HCT116 (cell line): Measurements from ENCODE around the gene OR5K4. TPM values are rescaled to one million over a fixed set of nuclear protein-coding genes. Genes with fewer than 3 reads are reported as not detected.

Experiments used
- ATAC-seq: fragments of 200-7000 bp; cut with Tn5 transposase; 2 replicates; pipeline ENCODE4 v1.9.1; 2020; ENCODE audit warnings: mild to moderate bottlenecking, moderate library complexity
- BruUV-seq: library from RNA; stranded (reverse); fragments of 400-500 nt; replicated peaks from 2 replicates; lab custom pipeline; 2021; lab: Mats Ljungman, UMichigan
- CTCF ChIA-PET: fragments of 300-600 bp; sonication (Branson Sonifier 250); formaldehyde crosslinking; loops from one replicate; lab custom pipeline; 2021; ENCODE audit warnings: antibody characterized with exemption; lab: Charles Lee
- POLR2A ChIA-PET: fragments of 300-600, 350-600 bp; sonication (Branson Sonifier 250); formaldehyde crosslinking; loops from one replicate; lab custom pipeline; 2021; ENCODE audit warnings: antibody characterized with exemption; lab: Charles Lee
- RAD21 ChIA-PET, 2 experiments: fragments of 300-600 bp; sonication (Branson Sonifier 250); formaldehyde crosslinking; loops; one replicate each; lab custom pipeline; 2023; ENCODE audit warnings: low total read pairs in 2 of 2; ENCODE audit not compliant: uncharacterized antibody in 2 of 2, unreplicated experiment in 2 of 2, low non-redundant PET in 1 of 2; lab: Charles Lee
- DNase-seq: peaks from one replicate; pipeline ENCODE4 v3.0.0-alpha.2; 2010; ENCODE audit warnings: low read depth, low spot score
- H2AFZ ChIP-seq: fragments of 200-600 bp; shearing (Covaris generic), sonication (generic); 2 replicates; pipeline ENCODE4 v1.6.1; 2017; ENCODE audit warnings: low read depth, mixed run types, mixed read lengths, antibody characterized with exemption, low read length; ENCODE audit not compliant: poor library complexity, severe bottlenecking
- H3K27ac ChIP-seq: 2 replicates; pipeline ENCODE4 v1.5.1; 2012; ENCODE audit warnings: low read depth, low read length
- H3K27me3 ChIP-seq: fragments of 200-600 bp; sonication (generic); 2 replicates; pipeline ENCODE4 v1.6.1; 2016; ENCODE audit warnings: mixed run types, low read length, mixed read lengths; ENCODE audit not compliant: insufficient read depth
- H3K36me3 ChIP-seq, 2 experiments: fragments of 200-500 bp in 1 of 2; fragments of 200-600 bp in 1 of 2; sonication (Bioruptor generic) in 1 of 2; sonication (generic) in 1 of 2; 2 replicates each; pipeline versions ENCODE4 v1.5.1 to v1.6.1; 2014 to 2016; ENCODE audit warnings: low read length in 2 of 2, inconsistent platforms in 1 of 2, mixed read lengths in 1 of 2, mixed run types in 1 of 2; ENCODE audit not compliant: insufficient read depth in 2 of 2, control insufficient read depth in 1 of 2
- H3K4me1 ChIP-seq, 2 experiments: fragments of 200-600 bp in 1 of 2; sonication (generic) in 1 of 2; 2 replicates each; pipeline versions ENCODE4 v1.5.1 to v1.6.1; 2012 to 2017; ENCODE audit warnings: low read length in 2 of 2, inconsistent platforms in 1 of 2, mild to moderate bottlenecking in 1 of 2, mixed read lengths in 1 of 2, mixed run types in 1 of 2, moderate library complexity in 1 of 2; ENCODE audit not compliant: insufficient read depth in 2 of 2, control insufficient read depth in 1 of 2
- H3K4me2 ChIP-seq: fragments of 200-600 bp; sonication (generic); 2 replicates; pipeline ENCODE4 v1.6.1; 2017; ENCODE audit warnings: mixed run types, low read length, mixed read lengths
- H3K4me3 ChIP-seq, 2 experiments: fragments of 200-600 bp in 1 of 2; sonication (generic) in 1 of 2; replicated peaks in 1 of 2; 2 replicates each; pipeline ENCODE4 v1.5.1; 2011 to 2016; ENCODE audit warnings: low read length in 2 of 2, control low read depth in 1 of 2, low read depth in 1 of 2, mild to moderate bottlenecking in 1 of 2, mixed read lengths in 1 of 2, mixed run types in 1 of 2
- H3K79me2 ChIP-seq: fragments of 200-600 bp; sonication (generic); 2 replicates; pipeline ENCODE4 v1.6.1; 2017; ENCODE audit warnings: mild to moderate bottlenecking, mixed run types, low read length, moderate library complexity, mixed read lengths; ENCODE audit not compliant: insufficient read depth
- H3K9ac ChIP-seq: fragments of 200-600 bp; sonication (generic); 2 replicates; pipeline ENCODE4 v1.6.1; 2016; ENCODE audit warnings: low read length, mixed read lengths
- H3K9me2 ChIP-seq: fragments of 200-600 bp; sonication (generic), shearing (Covaris generic); 2 replicates; pipeline ENCODE4 v1.6.1; 2017; ENCODE audit warnings: mixed run types, mild to moderate bottlenecking, moderate library complexity; ENCODE audit not compliant: insufficient read depth
- H3K9me3 ChIP-seq, 2 experiments: fragments of 200-500 bp in 1 of 2; fragments of 200-600 bp in 1 of 2; sonication (Bioruptor generic) in 1 of 2; sonication (generic) in 1 of 2; 2 replicates each; pipeline ENCODE4 v1.6.1; 2014 to 2017; ENCODE audit warnings: low read length in 2 of 2, mixed read lengths in 2 of 2, inconsistent platforms in 1 of 2, low read depth in 1 of 2, mild to moderate bottlenecking in 1 of 2, mixed run types in 1 of 2, moderate library complexity in 1 of 2; ENCODE audit not compliant: control insufficient read depth in 1 of 2, insufficient read depth in 1 of 2
- H4K20me1 ChIP-seq: fragments of 200-600 bp; sonication (generic), shearing (Covaris generic); 2 replicates; pipeline ENCODE4 v1.6.1; 2017; ENCODE audit warnings: mixed run types, mild to moderate bottlenecking, moderate library complexity; ENCODE audit not compliant: insufficient read depth
- ATF3 ChIP-seq: IDR thresholded peaks from 2 replicates; pipeline ENCODE4 v1.6.1; 2012
- CTCF ChIP-seq, 3 experiments: fragments of 200-600 bp in 1 of 3; sonication (generic) in 1 of 3; IDR thresholded peaks in 2 of 3; conservative IDR thresholded peaks in 1 of 3; 2 replicates each; pipeline ENCODE4 v1.5.1; 2012 to 2017; ENCODE audit warnings: low read depth in 2 of 3, low read length in 2 of 3, antibody characterized with exemption in 1 of 3, borderline replicate concordance in 1 of 3, control low read depth in 1 of 3, mild to moderate bottlenecking in 1 of 3, mixed read lengths in 1 of 3, mixed run types in 1 of 3, moderate library complexity in 1 of 3; ENCODE audit not compliant: insufficient read depth in 1 of 3
- RAD21 ChIP-seq: IDR thresholded peaks from 2 replicates; pipeline ENCODE4 v1.6.1; 2012; ENCODE audit warnings: low read depth, mild to moderate bottlenecking
- REST ChIP-seq: IDR thresholded peaks from 2 replicates; pipeline ENCODE4 v1.6.1; 2012; ENCODE audit warnings: low read depth
- intact Hi-C: fragments of 100-400 bp; cut with micrococcal nuclease; formaldehyde crosslinking; loops from 2 replicates; pipeline ENCODE4 v1.10.0; 2022
- total RNA-seq: library from RNA; stranded (reverse); gene quantifications from one replicate; pipeline ENCODE4 v1.2.1, GENCODE V29; 2021; ENCODE audit not compliant: unreplicated experiment

OR5K4 gene
- total RNA-seq, 1 experiment from 2014 or later, result not detected

- no peak for TF ChIP-seq REST
- TF ChIP-seq, all 23 proteins: peak for 0
Measured at GRCh38 chr3:98341758-98342157, 11.9 kb upstream of the OR5K4 start (continued).

- no peaks in the 10 kb centered on the region for H3K36me3 ChIP-seq
- H3K9me2 ChIP-seq, result no peaks in the 10 kb centered on the region
- H3K27me3 ChIP-seq, result no peaks in the 10 kb centered on the region
- H3K27ac ChIP-seq, result no peak overlapping the region
- DNase-seq, result peak; percentile 29
- CTCF ChIA-PET, result interaction anchor here (0.6 to 1.9 kb wide), 6 partner anchors 10 to 306 kb away, joined by 3 to 8 read pairs (median 4); no protein-coding TSS in a partner anchor
- H3K4me1 ChIP-seq, result no peaks in the 10 kb centered on the region
- no peaks in the 10 kb centered on the region for H3K79me2 ChIP-seq
- peak; percentile 62; the same call in 1 of the 2 replicates for ATAC-seq
- H3K9me3 ChIP-seq, result no peaks in the 10 kb centered on the region
- intact Hi-C loops, result no loop called here
- H3K4me3 ChIP-seq, result no peak overlapping the region
- peak overlapping the region; percentile 56 for H2AFZ ChIP-seq
- POLR2A ChIA-PET, result no interaction called here
- no TSS peak for BruUV-seq
- H4K20me1 ChIP-seq, result no peaks in the 10 kb centered on the region
- RAD21 ChIA-PET, result no interaction called here
- peak; percentile 34 for TF ChIP-seq RAD21
- no peak for TF ChIP-seq ATF3
- peak; percentile 21 to 76 (median 73); a peak in 4 of 6 replicates for TF ChIP-seq CTCF (IDR thresholded peaks at IDR 0.05 in 2 of 3, conservative IDR thresholded peaks at IDR 0.05 in 1 of 3; ENCODE audit: borderline replicate concordance in 1 of 3, insufficient read depth in 1 of 3, low read depth in 2 of 3, low read length in 2 of 3)
- no peak overlapping the region for H3K9ac ChIP-seq
- H3K4me2 ChIP-seq, result no peak overlapping the region
Measured at GRCh38 chr3:98343647-98344507, 9.8 kb upstream of the OR5K4 start.
